Astrocyte of the spinal cord (primary cell): ENCODE measurements around the gene ARHGAP15.

Source experiments
- DNase-seq: peaks from one replicate; pipeline ENCODE4 v3.0.0; 2011; ENCODE audit warnings: low read depth, low spot score
- H3K4me3 ChIP-seq: 2 replicates; pipeline ENCODE4 v1.5.1; 2011; ENCODE audit warnings: low read depth, mild to moderate bottlenecking, low read length, moderate library complexity
- in situ Hi-C: cut with HindIII; loops from 2 replicates; pipeline ENCODE4 v1.10.0; 2017; ENCODE audit warnings: low sequenced_read_pairs
- TF ChIP-seq, protein P1 (sequence below): IDR thresholded peaks from 2 replicates; pipeline ENCODE4 v1.5.1; 2012; ENCODE audit warnings: low read depth, mild to moderate bottlenecking, low read length, inconsistent platforms

Gene ARHGAP15

DNA sequence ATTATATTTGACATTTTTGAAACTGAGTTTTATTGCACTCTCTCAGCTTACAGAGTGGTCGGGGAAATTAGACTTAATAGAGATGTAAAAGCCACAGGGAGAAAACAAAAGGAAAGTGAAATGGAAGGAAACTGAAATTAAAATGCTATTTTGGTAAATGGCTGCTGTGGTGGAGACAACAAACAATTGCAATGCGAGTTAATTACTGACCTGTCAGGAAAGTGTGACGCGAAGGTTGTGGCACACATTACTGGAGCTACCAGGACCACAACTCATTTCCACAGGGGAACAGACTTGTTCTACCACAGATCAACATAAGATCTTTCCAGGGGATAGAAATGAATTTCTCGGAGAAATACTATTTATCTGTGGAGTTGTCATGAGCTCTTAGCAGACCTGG lies 19.5 kb downstream of the ARHGAP15 start:
- TF ChIP-seq, protein P1, sequence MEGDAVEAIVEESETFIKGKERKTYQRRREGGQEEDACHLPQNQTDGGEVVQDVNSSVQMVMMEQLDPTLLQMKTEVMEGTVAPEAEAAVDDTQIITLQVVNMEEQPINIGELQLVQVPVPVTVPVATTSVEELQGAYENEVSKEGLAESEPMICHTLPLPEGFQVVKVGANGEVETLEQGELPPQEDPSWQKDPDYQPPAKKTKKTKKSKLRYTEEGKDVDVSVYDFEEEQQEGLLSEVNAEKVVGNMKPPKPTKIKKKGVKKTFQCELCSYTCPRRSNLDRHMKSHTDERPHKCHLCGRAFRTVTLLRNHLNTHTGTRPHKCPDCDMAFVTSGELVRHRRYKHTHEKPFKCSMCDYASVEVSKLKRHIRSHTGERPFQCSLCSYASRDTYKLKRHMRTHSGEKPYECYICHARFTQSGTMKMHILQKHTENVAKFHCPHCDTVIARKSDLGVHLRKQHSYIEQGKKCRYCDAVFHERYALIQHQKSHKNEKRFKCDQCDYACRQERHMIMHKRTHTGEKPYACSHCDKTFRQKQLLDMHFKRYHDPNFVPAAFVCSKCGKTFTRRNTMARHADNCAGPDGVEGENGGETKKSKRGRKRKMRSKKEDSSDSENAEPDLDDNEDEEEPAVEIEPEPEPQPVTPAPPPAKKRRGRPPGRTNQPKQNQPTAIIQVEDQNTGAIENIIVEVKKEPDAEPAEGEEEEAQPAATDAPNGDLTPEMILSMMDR: no peak
- H3K4me3 ChIP-seq: no peak overlapping the region
- no peak for DNase-seq
- in situ Hi-C loops: no loop called here

DNA sequence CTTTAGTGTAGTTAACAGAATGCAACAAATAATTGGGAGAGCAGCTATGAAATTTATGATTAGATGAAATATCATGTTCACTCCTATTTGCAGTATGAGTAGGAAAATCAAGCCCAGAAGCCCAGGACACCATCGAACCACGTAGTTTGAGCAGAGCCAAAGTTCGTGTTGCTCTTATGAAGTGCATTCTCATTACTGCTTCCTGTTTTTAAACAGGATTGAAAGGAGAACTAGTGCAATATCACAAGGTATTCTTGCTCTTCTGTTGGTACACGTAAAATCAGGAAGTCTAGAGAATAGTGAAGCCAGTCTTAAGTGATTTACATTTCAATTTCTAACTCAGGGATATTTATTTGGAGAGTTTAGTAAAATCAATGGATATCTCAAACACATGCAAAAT lies 21.1 kb downstream of the ARHGAP15 start:
- TF ChIP-seq, protein P1: no peak
- no peak for DNase-seq
- in situ Hi-C loops: no loop called here
- H3K4me3 ChIP-seq: no peak overlapping the region

- no peak for DNase-seq
- in situ Hi-C loops: no loop called here
- no peak overlapping the region for H3K4me3 ChIP-seq
- TF ChIP-seq, protein P1: no peak
These were observed 22.0 kb downstream of the ARHGAP15 start for GRCh38 chr2:143151111-143151752.

GRCh38 chr2:143152219-143152618 lies 23.0 kb downstream of the ARHGAP15 start:
- H3K4me3 ChIP-seq: no peak overlapping the region
- no peak for DNase-seq
- in situ Hi-C loops: no loop called here
- TF ChIP-seq, protein P1: no peak

GRCh38 chr2:143152637-143153036 lies 23.4 kb downstream of the ARHGAP15 start:
- no peak overlapping the region for H3K4me3 ChIP-seq
- DNase-seq: no peak
- in situ Hi-C loops: no loop called here
- TF ChIP-seq, protein P1: no peak

DNA sequence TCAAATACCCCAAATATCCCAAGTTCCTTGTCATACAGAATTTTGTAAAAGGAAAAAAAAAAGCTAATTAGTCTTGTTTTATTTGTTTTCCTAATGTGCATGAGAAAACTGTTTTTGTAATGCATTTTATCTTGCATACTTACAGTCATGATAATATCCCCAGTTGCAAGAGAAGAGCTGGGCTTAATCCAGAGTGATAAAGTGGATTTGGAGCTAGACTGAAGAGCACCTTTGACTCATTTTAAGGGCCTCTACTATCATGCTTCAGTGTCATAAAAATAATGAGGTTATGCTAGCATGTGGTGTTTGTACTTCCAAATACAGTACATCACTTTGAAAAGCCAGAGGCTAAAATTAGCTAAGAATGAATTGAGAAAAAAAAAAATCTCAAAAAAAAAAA lies 26.4 kb downstream of the ARHGAP15 start:
- in situ Hi-C loops: no loop called here
- TF ChIP-seq, protein P1: no peak
- DNase-seq: no peak
- no peak overlapping the region for H3K4me3 ChIP-seq
